Gastroesophageal sphincter (tissue), 3 donors: ENCODE results near the gene TMEFF2.

Experiments
- CTCF ChIP-seq, 4 experiments: fragments of 200-600 bp in 2 of 4; fragments of 450-650 bp in 2 of 4; sonication (generic) in 1 of 4; IDR thresholded peaks; one replicate each; pipeline ENCODE4 v1.5.1; 2017 to 2019; ENCODE audit warnings: antibody characterized with exemption in 4 of 4, mild to moderate bottlenecking in 2 of 4, moderate library complexity in 2 of 4
- EP300 ChIP-seq: sonication (generic); formaldehyde crosslinking; IDR thresholded peaks from one replicate; pipeline ENCODE4 v1.6.1; 2017; ENCODE audit warnings: antibody characterized with exemption, mild to moderate bottlenecking
- POLR2A ChIP-seq, 2 donors: fragments of 450-650 bp; IDR thresholded peaks; one replicate each; pipeline ENCODE4 v1.6.1; 2017; ENCODE audit warnings: antibody characterized with exemption in 2 of 2, mild to moderate bottlenecking in 2 of 2, moderate library complexity in 1 of 2

GRCh38 chr2:192150166-192150565 is 44.6 kb downstream of the TMEFF2 start:
- TF ChIP-seq POLR2A (IDR thresholded peaks at IDR 0.05) = no peak
- no peak for TF ChIP-seq CTCF (IDR thresholded peaks at IDR 0.05)
- TF ChIP-seq EP300 = no peak
